ENCODE data around the gene FAXDC2.

GRCh38 chr5:154830596-154830995 lies 19.8 kb downstream of the FAXDC2 start:
- no peak for TF ChIP-seq KDM5A (IDR thresholded peaks at IDR 0.05; ENCODE audit: low read length)
- no peak for TF ChIP-seq POLR2AphosphoS5 (IDR thresholded peaks at IDR 0.05; ENCODE audit: low read depth, low read length)
- TF ChIP-seq EP300 (IDR thresholded peaks at IDR 0.05; ENCODE audit: borderline replicate concordance in 1 of 2, low read depth in 2 of 2, low read length in 2 of 2) = no peak
- TF ChIP-seq RFX5 (IDR thresholded peaks at IDR 0.05; ENCODE audit: borderline replicate concordance, low read depth, low read length) = no peak
- no peak for TF ChIP-seq SP2 (IDR thresholded peaks at IDR 0.05; ENCODE audit: low read length)
- TF ChIP-seq CTCF (IDR thresholded peaks at IDR 0.05; ENCODE audit: control extremely low read depth in 1 of 3, insufficient read depth in 1 of 3, low read depth in 1 of 3, low read length in 3 of 3) = no peak
- no peak for TF ChIP-seq POLR2A (IDR thresholded peaks at IDR 0.05; ENCODE audit: control extremely low read depth in 1 of 2, low read depth in 2 of 2, low read length in 2 of 2)
- no peak for TF ChIP-seq BCL11A (IDR thresholded peaks at IDR 0.05; ENCODE audit: low read depth in 2 of 2, low read length in 2 of 2)
